ENCODE measurements around the gene ISLR. TPM values are rescaled to one million over a fixed set of nuclear protein-coding genes. Genes with fewer than 3 reads are reported as not detected.
"Not testable (repeated sequence)": the region's sequence is repeated elsewhere in the genome, so short reads cannot be mapped to it uniquely, and the experiment has no call there.

Gene ISLR
- total RNA-seq, 1 donor from 2014 or later, result not detected

- peak; percentile 17 to 70 for DNase-seq (ENCODE audit: low read depth in 2 of 2)
Observed at GRCh38 chr15:74136814-74137536, 36.5 kb upstream of the ISLR start.

- no peak for DNase-seq (ENCODE audit: low read depth in 2 of 2)
Observed at GRCh38 chr15:74137537-74137894, 36.0 kb upstream of the ISLR start.

- DNase-seq (ENCODE audit: low read depth in 2 of 2), result no peak
Observed at GRCh38 chr15:74138642-74139041, 34.9 kb upstream of the ISLR start.

GRCh38 chr15:74141591-74141990, 31.9 kb upstream of the ISLR start:
- DNase-seq (ENCODE audit: low read depth in 2 of 2), result no peak

GRCh38 chr15:74144153-74144775, 29.2 kb upstream of the ISLR start:
- DNase-seq (ENCODE audit: low read depth in 2 of 2), result no peak

GRCh38 chr15:74146277-74146800, 27.2 kb upstream of the ISLR start:
- DNase-seq (ENCODE audit: low read depth in 2 of 2), result no peak

GRCh38 chr15:74147051-74147450, 26.5 kb upstream of the ISLR start:
- no peak for DNase-seq (ENCODE audit: low read depth in 2 of 2)

- DNase-seq (ENCODE audit: low read depth in 2 of 2), result no peak
Observed at GRCh38 chr15:74155766-74156417, 17.6 kb upstream of the ISLR start.

- DNase-seq (ENCODE audit: low read depth in 2 of 2), result peak; percentile 60 to 71
Observed at GRCh38 chr15:74156678-74157411, 16.7 kb upstream of the ISLR start.

GRCh38 chr15:74157868-74158827, 15.4 kb upstream of the ISLR start:
- DNase-seq (ENCODE audit: low read depth in 2 of 2), result no peak

- peak in 1 of 2 donors; percentile 33 for DNase-seq (ENCODE audit: low read depth in 2 of 2)
Observed at GRCh38 chr15:74158855-74159650, 14.5 kb upstream of the ISLR start.

GRCh38 chr15:74159773-74160172, 13.7 kb upstream of the ISLR start:
- DNase-seq (ENCODE audit: low read depth in 2 of 2), result no peak

- DNase-seq (ENCODE audit: low read depth in 2 of 2), result not testable (repeated sequence)
Observed at GRCh38 chr15:74160390-74160789, 13.1 kb upstream of the ISLR start.

GRCh38 chr15:74162195-74162536, 11.3 kb upstream of the ISLR start:
- DNase-seq (ENCODE audit: low read depth in 2 of 2), result not testable (repeated sequence)

- DNase-seq (ENCODE audit: low read depth in 2 of 2), result no peak
Observed at GRCh38 chr15:74165461-74165860, 8.0 kb upstream of the ISLR start.

GRCh38 chr15:74167891-74168331, 5.6 kb upstream of the ISLR start:
- no peak for DNase-seq (ENCODE audit: low read depth in 2 of 2)

GRCh38 chr15:74168711-74169126, 4.8 kb upstream of the ISLR start:
- no peak for DNase-seq (ENCODE audit: low read depth in 2 of 2)

- no peak for DNase-seq (ENCODE audit: low read depth in 2 of 2)
Observed at GRCh38 chr15:74170071-74170844, 3.3 kb upstream of the ISLR start.
